Stimulated activated CD8-positive, alpha-beta memory T cell treated with anti-CD3 and anti-CD28 coated beads, Interleukin-15, amount 100 ng/mL, for 1 hour (primary cell): ENCODE data around the gene CDC37.

Experiments used
- DNase-seq: peaks from one replicate; pipeline ENCODE4 v3.0.0-alpha.2; 2020; ENCODE audit warnings: low read depth

CDC37 gene

DNA sequence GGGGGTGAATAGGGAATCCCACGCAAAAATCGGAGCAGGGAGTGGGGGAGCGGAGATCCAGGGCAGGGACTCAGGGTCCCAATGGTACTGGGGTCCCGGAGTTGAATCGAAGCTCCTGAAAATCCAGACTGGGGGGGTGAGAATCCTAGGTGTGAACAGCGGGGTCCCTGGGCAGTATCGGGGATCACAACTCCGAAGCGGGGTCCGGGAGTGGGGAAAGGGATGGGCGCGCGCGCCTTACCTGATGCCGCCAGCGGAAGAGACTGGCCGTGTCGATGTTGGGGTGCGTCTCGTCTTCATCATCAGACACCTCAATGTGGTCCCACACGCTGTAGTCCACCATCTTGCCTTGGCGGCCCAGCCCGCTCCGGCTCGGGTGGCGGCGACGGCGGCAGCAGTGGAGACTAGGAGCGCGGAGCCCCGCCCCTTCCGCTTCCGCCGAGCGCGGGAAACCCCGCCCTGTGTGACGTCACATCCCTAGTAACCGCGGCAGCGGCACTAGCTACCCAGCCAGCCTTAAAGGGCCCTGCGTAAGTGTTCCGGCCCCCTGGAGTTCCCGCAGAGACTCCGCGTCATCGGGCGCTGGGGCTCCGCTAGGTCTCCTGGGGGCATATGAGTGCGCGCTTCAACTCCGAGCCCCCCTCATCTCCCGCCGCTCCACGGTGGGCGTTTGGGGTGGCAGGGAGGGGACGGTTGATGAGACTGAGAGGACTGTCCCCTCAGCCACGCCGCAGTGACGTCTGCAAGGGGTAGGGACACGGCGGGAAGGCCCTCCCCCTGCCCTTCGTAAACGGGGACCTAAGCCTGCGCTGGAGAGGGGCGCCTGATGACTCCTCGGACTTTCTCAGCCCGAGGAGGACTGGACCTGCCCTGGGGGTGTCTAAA is at the start of gene CDC37:
Gene CDC37 (minus strand): TSS at position 406 of the 885 bp plus-strand sequence. CDS start 63 bp downstream, at position 343.
- peak; percentile 98 for DNase-seq

DNA sequence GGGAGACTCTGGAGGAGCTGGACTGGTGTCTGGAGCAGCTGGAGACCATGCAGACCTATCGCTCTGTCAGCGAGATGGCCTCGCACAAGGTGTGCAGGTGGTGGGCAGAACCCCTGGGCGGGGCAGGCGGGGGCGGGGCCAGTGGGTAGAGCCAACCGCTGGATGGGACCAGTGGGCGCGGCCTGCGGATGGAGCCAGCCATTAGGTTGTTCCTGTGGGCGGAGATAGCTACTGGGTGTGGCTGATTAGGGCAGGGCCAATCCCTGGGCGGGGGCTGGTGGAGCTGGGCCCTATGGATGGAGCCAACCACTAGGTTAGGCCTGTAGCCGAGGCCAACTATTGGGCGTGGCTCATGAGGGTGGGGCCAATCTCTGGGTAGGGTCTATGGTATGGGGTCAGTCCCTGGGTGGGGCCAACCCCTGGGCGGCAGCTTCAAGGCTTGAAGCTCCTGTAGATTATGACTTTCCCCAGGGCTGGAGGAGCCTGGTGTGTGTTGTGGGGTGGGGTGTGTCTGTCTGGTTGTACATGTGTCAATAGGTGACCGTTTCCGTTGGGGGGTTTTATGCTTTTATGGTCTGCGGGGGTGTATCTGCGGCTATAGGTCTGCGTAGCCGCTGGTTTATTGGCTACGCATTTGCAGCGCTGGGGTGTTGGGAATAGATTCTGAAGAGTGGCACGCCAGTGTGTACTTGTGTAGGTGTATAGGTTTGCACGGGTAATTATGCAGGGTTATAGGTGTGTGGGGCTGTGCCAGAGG is 47.7 kb upstream of the CDC37 start:
- no peak for DNase-seq

DNA sequence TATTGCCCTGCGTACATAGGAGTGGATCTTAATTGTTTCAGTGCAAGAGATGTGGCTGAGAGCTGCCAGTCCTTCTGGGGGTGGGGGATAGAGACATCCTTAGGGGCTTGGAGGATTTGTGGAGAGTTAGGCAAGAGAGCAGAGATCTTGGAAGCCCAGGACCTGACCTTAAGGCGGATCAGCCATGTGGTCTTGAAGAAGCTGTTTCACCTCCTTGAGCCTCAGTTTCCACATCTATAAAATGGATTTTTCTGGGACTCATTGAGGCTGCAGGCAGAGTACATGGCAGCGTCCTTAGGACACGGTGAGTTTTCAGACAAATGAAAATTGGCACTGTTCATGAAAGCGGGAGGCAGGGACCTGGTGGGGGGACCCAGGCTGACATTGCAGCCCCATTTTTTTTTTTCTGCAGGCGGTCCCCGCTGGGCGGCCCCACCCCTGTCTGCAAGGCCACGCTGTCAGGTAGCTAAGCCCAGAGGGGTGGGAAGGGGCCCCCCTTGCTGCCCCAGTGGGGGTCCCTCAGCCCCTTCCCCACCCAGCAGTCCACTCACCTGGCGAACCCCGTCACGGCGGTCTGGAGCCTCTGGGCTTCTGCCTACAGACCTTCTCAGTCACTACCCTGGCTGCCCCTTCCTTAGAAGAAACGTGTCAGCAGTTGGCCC is 47.0 kb upstream of the CDC37 start:
- no peak for DNase-seq

DNA sequence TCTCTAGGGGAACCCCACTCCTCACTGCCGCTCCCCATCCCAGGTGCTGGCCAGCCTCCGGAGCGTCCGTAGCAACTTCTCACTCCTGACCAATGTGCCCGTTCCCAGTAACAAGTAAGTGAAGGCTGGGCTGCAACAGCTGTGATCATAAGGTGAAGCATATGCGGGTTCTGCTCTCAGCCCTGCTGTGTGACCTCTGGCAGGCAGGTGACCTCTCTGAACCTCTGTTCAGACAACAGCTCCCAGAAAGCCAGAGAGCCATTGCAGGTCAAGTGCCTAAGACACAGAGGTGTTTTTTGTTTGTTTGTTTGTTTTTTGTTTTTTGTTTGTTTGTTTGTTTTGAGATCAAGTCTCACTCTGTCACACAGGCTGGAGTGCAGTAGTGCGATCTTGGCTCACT is 45.7 kb upstream of the CDC37 start:
- no peak for DNase-seq

DNA sequence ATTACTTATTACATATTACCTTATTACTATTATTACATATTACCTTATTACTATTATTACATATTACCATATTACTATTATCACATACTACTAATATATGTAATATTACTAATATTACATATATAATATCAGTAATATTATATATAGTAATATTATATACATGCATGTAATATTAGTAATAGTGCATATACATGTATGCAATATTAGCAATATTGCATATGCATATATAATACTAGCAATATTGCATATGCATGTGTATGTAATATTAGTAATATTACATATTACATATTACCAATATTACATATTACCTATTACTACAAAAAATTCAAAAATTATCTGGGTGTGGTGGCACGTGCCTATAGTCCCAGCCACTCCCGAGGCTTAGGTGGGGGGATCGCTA is 39.4 kb upstream of the CDC37 start:
- DNase-seq: no peak

DNA sequence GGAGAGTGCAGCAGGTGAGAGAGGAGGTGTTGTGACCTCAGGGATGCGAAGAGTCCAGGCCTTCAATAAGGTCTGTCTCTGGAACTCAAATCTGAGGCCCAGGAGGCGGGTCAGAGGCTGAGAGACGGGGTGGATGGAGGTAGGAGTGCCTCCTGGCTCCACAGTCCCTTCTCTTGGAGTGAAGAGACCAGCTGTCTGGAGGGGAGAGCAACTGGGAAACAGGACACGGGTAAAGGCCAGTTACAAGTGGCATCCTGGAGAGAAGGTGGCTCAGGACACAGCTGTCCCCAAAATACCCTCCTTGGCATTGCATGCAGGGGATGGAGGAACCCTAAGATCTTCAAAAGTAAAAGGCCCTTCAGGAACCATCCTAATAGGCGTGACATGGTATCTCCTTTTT is 36.2 kb upstream of the CDC37 start:
- no peak for DNase-seq

DNA sequence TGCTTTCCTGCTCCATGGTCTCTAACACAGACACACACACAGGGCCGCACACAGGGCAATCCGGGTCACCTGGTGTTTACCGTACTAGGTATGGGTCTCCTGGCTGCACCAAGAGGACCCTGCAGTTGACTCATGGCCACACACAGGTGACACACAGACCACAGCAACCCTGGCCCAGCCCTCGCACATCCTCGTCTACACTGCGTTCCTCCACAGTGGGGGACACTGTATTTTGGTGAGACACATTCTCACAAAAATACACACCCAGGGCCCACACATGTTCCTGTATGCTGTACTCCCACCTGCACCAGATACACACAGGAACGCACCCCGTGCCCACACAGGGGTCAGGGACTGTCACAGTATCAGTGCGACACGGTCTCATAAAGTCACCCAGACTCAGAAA is 29.8 kb upstream of the CDC37 start:
- no peak for DNase-seq

DNA sequence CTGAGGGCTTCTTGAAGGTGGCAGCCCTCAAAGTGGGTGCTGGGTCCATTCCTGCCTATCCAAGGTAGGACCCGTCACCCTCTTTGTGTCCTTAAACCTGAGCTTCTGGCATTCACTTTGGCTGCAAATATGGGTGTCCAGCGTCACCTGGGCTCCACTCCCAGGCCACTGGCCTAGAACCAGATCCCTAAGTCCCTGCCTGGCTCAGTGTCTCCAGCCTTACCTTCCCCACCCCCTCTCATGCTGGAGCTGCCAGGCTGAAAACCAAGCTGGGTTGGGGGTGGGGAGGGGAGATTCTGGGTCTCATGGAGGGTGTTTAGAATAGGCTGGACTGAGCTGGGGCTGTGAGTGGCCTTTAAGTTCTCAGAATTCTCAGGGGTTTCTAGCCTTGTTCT is 29.4 kb upstream of the CDC37 start:
- no peak for DNase-seq

DNA sequence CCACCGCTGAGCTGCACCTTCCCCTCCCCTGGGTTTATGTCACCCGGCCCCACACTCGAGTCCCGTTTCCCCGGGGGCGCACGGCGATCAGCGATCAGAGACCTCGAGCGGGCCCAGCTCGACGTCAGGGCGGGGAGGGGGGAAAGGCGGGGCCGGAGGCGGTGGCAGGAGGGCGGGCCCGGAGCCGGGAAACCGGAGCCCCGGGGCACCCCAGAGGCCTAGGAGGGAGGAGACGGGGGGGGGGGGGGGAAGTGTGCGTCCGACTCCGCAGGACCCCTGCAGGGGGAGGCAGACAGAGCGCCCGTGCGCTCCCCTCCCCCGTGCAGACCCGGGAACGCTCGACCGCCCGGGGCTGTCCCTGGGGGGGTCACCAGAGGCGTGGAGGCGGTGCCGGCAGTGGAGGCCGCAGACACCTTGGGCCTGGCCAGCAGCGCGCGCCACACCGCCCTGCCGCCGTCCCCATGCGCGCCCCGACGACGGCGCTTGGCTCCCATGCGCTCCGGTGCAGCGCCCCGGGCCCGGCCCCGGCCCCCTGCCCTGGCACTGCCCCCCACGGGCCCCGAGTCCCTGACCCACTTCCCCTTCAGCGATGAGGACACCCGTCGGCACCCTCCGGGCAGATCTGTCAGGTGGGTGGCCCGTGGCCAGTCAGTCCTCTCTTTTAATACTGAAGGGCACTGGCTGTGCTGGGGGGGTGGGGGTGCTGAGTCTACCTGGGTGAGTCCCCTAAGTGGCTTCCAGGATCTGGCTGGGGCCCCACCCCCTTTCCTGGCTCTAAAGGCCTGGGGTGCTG is 28.8 kb upstream of the CDC37 start:
- DNase-seq: no peak

DNA sequence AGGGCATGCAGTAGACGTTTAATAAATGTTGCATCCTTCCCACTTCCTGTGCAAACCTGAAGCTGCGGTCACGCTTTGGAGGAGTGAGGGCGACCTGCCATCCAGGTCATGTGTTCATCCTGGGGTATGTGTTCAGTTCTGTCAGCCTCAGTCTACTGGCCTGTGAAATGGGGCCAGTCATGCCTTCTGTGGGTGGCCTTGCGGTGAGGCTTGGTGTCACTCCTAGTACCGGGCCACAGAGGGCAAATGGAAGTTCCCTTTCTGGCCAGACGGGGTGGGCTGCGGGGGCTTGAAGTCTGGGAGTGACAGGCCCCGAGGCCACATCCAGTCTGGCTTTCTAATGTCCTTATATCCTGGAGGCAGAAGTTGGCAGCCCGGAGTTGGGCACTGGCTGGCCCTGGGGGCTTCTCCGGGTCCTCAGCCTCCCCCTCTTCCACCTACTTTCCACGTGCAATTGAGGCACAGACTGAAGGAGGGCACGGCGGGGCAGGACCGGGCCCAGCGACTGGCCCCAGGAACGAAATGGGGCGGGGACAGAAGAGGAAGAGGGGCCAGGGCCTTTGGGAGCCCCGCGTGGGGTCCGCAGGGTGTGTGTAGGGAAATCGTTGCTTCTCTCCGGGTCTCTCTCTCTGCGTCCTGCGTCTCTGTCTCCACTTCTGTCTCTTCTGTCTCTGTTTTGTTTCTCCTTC is 28.1 kb upstream of the CDC37 start:
- no peak for DNase-seq

DNA sequence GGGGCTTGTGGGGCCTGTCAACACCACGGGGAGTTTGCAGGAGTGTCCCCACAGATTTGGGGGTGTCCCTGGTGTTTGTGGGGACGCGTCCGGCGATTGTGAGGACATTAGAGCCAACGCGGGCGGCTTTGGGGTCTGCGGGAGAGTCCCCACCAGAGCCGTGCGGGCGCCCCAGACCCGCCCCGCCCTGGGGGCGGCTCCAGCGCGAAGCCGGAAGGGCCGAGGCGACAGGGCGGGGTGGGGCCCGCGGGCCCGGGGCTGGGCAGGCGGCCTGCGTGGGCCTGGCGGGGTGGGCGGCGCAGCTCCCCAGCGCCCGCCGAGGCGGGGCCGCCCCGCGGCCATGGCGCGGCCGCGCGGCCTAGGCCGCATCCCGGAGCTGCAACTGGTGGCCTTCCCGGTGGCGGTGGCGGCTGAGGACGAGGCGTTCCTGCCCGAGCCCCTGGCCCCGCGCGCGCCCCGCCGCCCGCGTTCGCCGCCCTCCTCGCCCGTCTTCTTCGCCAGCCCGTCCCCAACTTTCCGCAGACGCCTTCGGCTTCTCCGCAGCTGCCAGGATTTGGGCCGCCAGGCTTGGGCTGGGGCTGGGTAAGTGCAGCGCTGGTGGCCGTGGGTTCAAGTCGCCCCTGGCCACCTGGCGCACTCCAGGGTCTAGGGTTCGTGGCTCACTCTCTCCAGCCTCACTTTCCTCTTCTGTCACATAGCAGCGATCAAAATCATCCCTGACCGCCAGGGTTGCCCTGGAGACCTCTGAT is 27.3 kb upstream of the CDC37 start:
- no peak for DNase-seq

DNA sequence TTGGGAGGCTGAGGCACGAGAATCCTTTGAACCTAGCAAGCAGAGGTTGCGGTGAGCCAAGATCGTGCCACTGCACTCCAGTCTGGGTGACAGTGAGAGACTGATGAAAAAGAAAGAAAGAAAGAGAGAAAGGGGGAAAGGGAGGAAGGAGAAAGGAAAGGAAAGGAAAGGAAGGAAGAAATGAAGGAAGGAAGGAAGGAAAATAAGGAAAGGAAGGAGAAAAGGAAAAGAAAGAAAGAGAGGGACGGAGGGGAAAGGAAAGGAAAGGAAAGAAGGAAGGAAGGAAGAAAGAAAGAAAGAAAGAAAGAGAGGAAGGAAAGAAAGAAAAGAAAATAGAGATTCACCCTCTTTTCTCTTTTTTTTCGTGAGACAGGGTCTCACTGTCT is 25.6 kb upstream of the CDC37 start:
- DNase-seq: no peak

DNA sequence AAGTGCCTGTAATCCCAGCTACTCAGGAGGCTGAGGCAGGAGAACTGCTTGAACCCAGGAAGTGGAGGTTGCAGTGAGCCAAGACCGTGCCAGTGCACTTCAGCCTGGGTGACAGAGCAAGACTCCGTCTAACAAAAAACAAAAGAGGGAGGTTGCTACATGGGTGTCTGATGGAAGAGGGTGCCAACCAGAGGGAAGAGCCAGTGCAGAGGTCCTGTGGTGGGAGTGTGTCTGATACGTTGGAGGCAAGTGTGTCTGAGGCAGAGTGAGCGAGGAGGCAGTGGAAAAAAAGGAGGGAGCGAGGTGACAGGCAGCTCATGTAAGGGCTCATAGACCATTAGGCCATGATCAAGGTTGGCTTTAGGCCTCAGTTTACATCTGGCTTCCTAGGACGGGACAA is 23.8 kb upstream of the CDC37 start:
- no peak for DNase-seq

DNA sequence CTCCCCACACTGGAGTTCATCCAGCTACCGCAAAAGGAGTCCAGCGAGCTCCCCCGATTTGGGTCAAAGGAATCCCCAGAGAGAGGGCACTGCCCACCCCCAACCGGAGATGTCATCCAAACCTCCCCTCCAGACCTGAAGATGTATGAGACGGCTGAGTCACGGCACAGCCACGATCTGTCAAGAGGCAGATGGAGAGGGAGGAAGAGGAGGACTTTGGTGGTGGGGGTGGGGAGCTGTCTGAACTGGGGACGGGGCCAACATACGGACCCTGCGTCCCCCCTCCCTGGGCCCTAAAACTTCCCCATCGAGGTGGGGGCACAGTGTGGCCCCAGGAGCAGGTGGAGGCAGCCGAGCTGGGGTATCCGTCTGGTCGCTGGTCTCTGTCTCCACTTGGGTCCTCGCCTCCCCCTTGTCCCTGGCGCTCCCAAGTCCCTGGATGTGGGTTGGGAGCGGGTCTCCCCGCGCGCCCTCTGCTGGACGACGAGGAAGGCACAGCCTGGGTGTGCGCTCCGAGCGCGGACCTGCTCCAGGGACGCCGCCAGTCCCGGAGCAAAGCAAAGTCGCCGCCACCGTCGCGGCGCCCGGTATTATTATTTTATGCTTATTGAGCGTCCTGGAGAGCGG is 20.8 kb upstream of the CDC37 start:
- DNase-seq: no peak

DNA sequence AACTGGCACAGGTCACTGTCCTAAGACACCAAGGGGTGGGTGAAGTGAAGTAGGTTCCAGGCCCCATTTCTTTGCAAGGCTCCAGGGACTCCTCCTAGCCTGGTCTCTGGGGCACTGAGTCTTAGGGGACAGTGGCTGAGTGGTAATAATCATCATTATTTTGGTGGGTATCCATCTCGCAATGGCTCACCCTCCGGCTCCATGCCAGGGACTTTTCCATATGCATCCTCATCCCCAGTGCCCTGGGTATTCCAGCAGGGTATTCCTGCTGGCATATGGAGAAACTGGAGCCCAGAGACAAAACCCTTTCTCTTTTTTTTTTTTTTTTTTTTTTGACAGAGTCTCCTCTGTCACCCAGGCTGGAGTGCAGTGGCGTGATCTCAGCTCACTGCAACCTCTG is 19.5 kb upstream of the CDC37 start:
- DNase-seq: no peak

DNA sequence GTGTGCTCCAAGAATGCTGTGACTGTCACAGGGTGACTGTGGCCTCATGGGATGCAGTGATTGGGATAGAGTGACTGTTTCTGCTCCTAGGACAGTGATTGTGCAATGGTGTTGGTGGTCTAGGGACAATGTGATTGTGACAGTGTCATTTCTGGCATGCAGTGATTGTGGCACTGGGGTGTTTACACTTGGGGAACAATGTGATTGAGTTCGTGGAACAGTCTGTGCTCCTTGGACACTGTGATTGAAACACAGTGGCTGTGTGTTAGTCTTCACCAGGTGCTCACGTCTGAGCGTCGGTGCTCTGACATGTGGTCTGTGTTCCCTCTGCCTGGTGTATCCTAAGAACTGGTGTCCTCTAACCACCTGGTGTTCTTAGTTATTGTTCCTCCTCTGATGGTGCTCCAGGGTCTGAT is 18.7 kb upstream of the CDC37 start:
- no peak for DNase-seq

DNA sequence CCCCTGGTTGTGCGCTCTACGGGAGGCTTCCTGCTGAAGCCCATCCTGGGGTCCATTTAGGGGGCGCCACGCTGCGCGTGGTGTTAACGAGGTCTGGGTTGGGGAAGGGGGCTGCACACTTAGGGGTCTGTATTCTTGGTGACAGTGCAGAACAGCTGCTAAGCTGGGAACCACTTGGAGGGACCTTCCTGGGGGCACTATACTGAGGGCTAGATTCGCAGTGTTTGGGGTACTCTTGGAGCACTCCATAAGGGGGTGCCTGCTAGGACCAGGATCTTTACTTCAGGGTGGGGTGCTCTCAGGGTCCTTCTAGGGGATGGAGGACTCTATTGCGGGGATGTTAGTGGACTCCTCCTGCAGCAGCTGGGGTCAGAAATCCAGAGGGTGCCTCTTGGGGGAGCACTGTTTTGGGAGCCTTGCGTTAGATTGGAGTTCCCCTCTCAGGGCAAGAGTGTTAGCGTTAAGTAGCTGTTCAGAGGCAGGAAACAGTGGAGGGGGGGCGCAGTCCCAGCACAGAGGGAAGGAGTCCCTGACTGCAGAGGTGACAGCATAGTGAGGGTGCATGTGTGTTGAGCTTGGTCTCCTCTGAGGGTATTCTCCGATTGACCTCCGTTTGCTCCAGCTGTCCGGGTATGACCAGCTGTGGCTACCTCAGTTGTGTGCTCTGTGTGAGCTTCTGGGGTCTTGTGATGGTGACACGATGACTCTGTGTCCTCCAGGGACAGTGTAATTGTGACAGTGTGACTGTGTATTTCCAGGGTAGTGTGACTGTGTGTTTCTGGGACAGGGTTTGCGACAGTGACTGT is 18.1 kb upstream of the CDC37 start:
- no peak for DNase-seq

DNA sequence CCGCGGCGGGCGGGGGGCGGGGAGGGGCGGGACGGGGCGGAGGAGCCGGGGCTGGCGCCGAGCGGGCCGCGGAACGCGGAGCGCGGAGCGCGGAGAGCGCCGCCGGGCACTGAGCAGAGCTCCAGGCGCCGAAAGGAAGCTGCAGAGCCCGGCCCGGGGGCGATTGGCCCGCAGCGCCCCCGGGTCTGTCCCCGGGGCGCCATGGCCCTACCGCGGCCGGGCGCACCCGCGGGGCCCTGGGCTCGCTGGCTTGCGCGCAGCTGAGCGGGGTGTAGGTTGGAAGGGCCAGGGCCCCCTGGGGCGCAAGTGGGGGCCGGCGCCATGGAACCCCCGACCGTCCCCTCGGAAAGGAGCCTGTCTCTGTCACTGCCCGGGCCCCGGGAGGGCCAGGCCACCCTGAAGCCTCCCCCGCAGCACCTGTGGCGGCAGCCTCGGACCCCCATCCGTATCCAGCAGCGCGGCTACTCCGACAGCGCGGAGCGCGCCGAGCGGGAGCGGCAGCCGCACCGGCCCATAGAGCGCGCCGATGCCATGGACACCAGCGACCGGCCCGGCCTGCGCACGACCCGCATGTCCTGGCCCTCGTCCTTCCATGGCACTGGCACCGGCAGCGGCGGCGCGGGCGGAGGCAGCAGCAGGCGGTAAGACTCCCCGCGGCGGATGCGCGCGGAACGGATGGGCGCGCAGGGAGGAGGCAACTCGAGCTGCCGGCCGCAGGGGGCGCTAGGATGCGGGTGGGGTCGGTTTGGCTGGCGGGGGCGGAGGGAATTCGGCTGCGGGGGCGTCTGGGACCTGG is 17.3 kb upstream of the CDC37 start, which contains the start of gene PDE4A:
Gene PDE4A (plus strand): TSS at position 95 of the 796 bp plus-strand sequence. CDS start 227 bp downstream, at position 322.
- no peak for DNase-seq
